Measurements from ENCODE around the gene ARAP3.

The ARAP3 gene

DNA sequence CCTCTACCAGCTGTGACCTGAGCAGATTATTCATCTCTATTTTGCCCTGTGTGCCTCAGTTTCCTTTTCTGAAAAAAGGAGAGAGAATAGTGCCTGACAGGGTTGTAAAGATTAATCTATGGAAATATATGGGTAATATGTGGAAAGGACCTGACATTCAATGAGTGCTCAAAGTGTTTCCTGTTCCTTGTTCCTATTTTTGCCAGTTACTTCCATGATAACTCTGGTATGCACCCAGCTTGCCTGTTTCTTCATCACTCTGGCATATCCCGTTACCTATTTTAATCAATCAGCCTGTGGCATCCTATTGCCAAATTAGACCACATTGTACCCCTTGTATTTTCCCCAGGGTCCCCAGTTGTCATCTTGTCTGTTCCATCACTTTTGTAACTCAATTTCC lies 3.6 kb upstream of the ARAP3 start:
- Histone ChIP-seq H3K4me3 (ENCODE audit: low read length) (no peak overlapping the region), H3K27me3 (ENCODE audit: insufficient read depth, low read length) (peaks cover 4% of the 10 kb centered on the region; the same call in 1 of the 2 replicates), H3K4me1 (ENCODE audit: insufficient read depth, low read length) (peaks cover 40% of the 10 kb centered on the region), H3K27ac (ENCODE audit: low read depth, low read length) (no peak overlapping the region), H3K36me3 (ENCODE audit: insufficient read depth, low read length) (no peaks in the 10 kb centered on the region), H3K9ac (ENCODE audit: low read depth, low read length) (no peak overlapping the region), H3K9me3 (ENCODE audit: insufficient read depth, low read depth, low read length) (no peaks in the 10 kb centered on the region)
- 95% methylated on average over 1 of the region's 1 CpG for WGBS

DNA sequence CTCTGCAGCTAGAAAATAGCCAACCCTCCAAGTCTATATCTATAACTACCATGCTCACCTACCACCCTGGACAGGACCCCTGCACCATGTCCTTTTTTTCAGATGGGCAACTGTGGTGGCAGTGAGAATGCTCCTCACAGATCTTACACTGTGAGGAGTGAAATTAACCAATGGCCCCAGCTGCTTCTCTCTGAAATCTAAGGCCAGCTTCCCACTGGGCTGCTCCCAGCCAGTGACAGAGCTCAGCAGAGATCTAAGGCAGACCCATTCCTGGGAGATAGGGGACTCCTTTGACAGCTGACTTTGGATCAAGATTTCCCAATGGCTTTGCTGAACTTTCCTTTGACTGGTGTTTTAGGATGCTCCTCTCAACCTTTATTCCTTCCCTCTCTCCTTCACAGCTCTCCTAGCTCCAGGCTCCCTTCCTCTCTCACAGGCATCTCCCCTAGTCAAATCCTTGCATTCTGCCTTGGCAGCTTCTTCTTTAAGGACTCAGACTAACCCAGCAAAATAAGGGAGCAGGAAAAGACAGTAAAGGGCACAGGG lies 1.6 kb upstream of the ARAP3 start:
- H3K36me3 ChIP-seq (ENCODE audit: insufficient read depth, low read length) = peaks cover 11% of the 10 kb centered on the region
- H3K4me3 ChIP-seq (ENCODE audit: low read length) = no peak overlapping the region

GRCh38 chr5:141681295-141681694 lies 735 bp downstream of the ARAP3 start:
- Histone ChIP-seq H3K9ac (ENCODE audit: low read depth, low read length) (peak overlapping the region; percentile 69), H3K9me3 (ENCODE audit: insufficient read depth, low read depth, low read length) (no peaks in the 10 kb centered on the region), H3K27ac (ENCODE audit: low read depth, low read length) (peak overlapping the region; percentile 88), H3K4me3 (ENCODE audit: low read length) (peak overlapping the region; percentile 67), H3K27me3 (ENCODE audit: insufficient read depth, low read length) (no peaks in the 10 kb centered on the region), H3K36me3 (ENCODE audit: insufficient read depth, low read length) (peaks cover 18% of the 10 kb centered on the region), H3K4me1 (ENCODE audit: insufficient read depth, low read length) (peaks cover 29% of the 10 kb centered on the region)
- WGBS = 15% methylated on average over 2 of the region's 2 CpGs

More for the DNA sequence above, 1.6 kb upstream of the ARAP3 start:
- Histone ChIP-seq H3K4me1 (ENCODE audit: insufficient read depth, low read length) (peaks cover 39% of the 10 kb centered on the region), H3K27me3 (ENCODE audit: insufficient read depth, low read length) (no peaks in the 10 kb centered on the region), H3K27ac (ENCODE audit: low read depth, low read length) (no peak overlapping the region), H3K9me3 (ENCODE audit: insufficient read depth, low read depth, low read length) (no peaks in the 10 kb centered on the region), H3K9ac (ENCODE audit: low read depth, low read length) (no peak overlapping the region)

DNA sequence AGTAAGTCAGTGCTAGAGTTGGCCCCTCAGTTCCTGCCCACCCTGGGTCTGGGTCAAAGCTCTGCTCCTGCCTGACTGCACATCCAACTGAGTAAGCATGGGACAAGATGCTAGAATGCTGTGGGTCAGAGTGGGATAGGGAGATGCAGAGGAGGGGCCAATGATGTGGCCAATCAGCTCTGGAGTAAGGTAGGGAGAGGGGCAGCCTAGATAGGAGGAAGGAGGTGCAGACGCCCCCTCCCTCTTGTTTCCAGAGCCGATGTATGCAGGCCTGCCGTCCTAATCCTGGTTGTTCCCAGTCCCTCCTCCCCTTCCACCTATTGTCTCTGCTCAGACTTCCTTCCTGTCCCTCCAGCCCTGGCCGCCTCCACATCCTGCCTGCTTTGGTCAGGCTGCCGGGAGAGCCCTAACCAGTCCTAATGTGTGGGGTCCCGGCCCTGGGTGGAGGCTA lies 1.3 kb downstream of the ARAP3 start:
- Histone ChIP-seq H3K9me3 (ENCODE audit: insufficient read depth, low read depth, low read length) (no peaks in the 10 kb centered on the region), H3K4me3 (ENCODE audit: low read length) (peak overlapping the region; percentile 67), H3K27me3 (ENCODE audit: insufficient read depth, low read length) (no peaks in the 10 kb centered on the region), H3K36me3 (ENCODE audit: insufficient read depth, low read length) (peaks cover 20% of the 10 kb centered on the region), H3K4me1 (ENCODE audit: insufficient read depth, low read length) (peaks cover 31% of the 10 kb centered on the region), H3K27ac (ENCODE audit: low read depth, low read length) (peak overlapping the region; percentile 88), H3K9ac (ENCODE audit: low read depth, low read length) (peak overlapping the region; percentile 69; the same call in 1 of the 2 replicates)
- 6% methylated on average over 6 of the region's 6 CpGs for WGBS

GRCh38 chr5:141680178-141680577 lies 1.9 kb downstream of the ARAP3 start:
- peak overlapping the region; percentile 27; the same call in 1 of the 2 replicates for H3K4me3 ChIP-seq (ENCODE audit: low read length)
- H3K27me3 ChIP-seq (ENCODE audit: insufficient read depth, low read length) = no peaks in the 10 kb centered on the region
- H3K9ac ChIP-seq (ENCODE audit: low read depth, low read length) = no peak overlapping the region
- H3K27ac ChIP-seq (ENCODE audit: low read depth, low read length) = peak overlapping the region; percentile 39
- peaks cover 22% of the 10 kb centered on the region for H3K36me3 ChIP-seq (ENCODE audit: insufficient read depth, low read length)
- WGBS = 95% methylated on average over 16 of the region's 16 CpGs
- peaks cover 34% of the 10 kb centered on the region for H3K4me1 ChIP-seq (ENCODE audit: insufficient read depth, low read length)
- no peaks in the 10 kb centered on the region for H3K9me3 ChIP-seq (ENCODE audit: insufficient read depth, low read depth, low read length)

- Histone ChIP-seq H3K27ac (ENCODE audit: low read depth, low read length) (no peak overlapping the region), H3K9ac (ENCODE audit: low read depth, low read length) (no peak overlapping the region), H3K9me3 (ENCODE audit: insufficient read depth, low read depth, low read length) (no peaks in the 10 kb centered on the region), H3K4me1 (ENCODE audit: insufficient read depth, low read length) (peaks cover 25% of the 10 kb centered on the region), H3K27me3 (ENCODE audit: insufficient read depth, low read length) (no peaks in the 10 kb centered on the region), H3K36me3 (ENCODE audit: insufficient read depth, low read length) (peaks cover 31% of the 10 kb centered on the region), H3K4me3 (ENCODE audit: low read length) (no peak overlapping the region)
Observed at GRCh38 chr5:141677415-141677814, 4.6 kb downstream of the ARAP3 start.

- no peaks in the 10 kb centered on the region for H3K27me3 ChIP-seq (ENCODE audit: insufficient read depth, low read length)
- no peak overlapping the region for H3K9ac ChIP-seq (ENCODE audit: low read depth, low read length)
- H3K27ac ChIP-seq (ENCODE audit: low read depth, low read length) = peak overlapping the region; percentile 34; the same call in 1 of the 2 replicates
- no peaks in the 10 kb centered on the region for H3K9me3 ChIP-seq (ENCODE audit: insufficient read depth, low read depth, low read length)
- H3K36me3 ChIP-seq (ENCODE audit: insufficient read depth, low read length) = peaks cover 48% of the 10 kb centered on the region
- peaks cover 15% of the 10 kb centered on the region for H3K4me1 ChIP-seq (ENCODE audit: insufficient read depth, low read length)
- no peak overlapping the region for H3K4me3 ChIP-seq (ENCODE audit: low read length)
- 95% methylated on average over 4 of the region's 4 CpGs for WGBS
Observed at GRCh38 chr5:141675672-141676071, 6.4 kb downstream of the ARAP3 start.

GRCh38 chr5:141674747-141675146 lies 7.3 kb downstream of the ARAP3 start:
- WGBS = 13% methylated on average over 5 of the region's 5 CpGs
- no peak overlapping the region for H3K4me3 ChIP-seq (ENCODE audit: low read length)
- H3K36me3 ChIP-seq (ENCODE audit: insufficient read depth, low read length) = peaks cover 52% of the 10 kb centered on the region
- peak overlapping the region; percentile 91 for H3K27ac ChIP-seq (ENCODE audit: low read depth, low read length)
- H3K4me1 ChIP-seq (ENCODE audit: insufficient read depth, low read length) = peaks cover 11% of the 10 kb centered on the region
- no peaks in the 10 kb centered on the region for H3K9me3 ChIP-seq (ENCODE audit: insufficient read depth, low read depth, low read length)
- H3K27me3 ChIP-seq (ENCODE audit: insufficient read depth, low read length) = no peaks in the 10 kb centered on the region
- H3K9ac ChIP-seq (ENCODE audit: low read depth, low read length) = peak overlapping the region; percentile 48

- H3K27ac ChIP-seq (ENCODE audit: low read depth, low read length) = peak overlapping the region; percentile 52; the same call in 1 of the 2 replicates
- H3K4me1 ChIP-seq (ENCODE audit: insufficient read depth, low read length) = peaks cover 11% of the 10 kb centered on the region
- H3K9me3 ChIP-seq (ENCODE audit: insufficient read depth, low read depth, low read length) = no peaks in the 10 kb centered on the region
- WGBS = 81% methylated on average over 16 of the region's 19 CpGs
- H3K9ac ChIP-seq (ENCODE audit: low read depth, low read length) = no peak overlapping the region
- H3K4me3 ChIP-seq (ENCODE audit: low read length) = no peak overlapping the region
- peaks cover 53% of the 10 kb centered on the region for H3K36me3 ChIP-seq (ENCODE audit: insufficient read depth, low read length)
- no peaks in the 10 kb centered on the region for H3K27me3 ChIP-seq (ENCODE audit: insufficient read depth, low read length)
Observed at GRCh38 chr5:141672841-141673813, 8.9 kb downstream of the ARAP3 start.

- WGBS = 95% methylated on average over 23 of the region's 23 CpGs
- H3K36me3 ChIP-seq (ENCODE audit: insufficient read depth, low read length) = peaks cover 51% of the 10 kb centered on the region
- no peaks in the 10 kb centered on the region for H3K9me3 ChIP-seq (ENCODE audit: insufficient read depth, low read depth, low read length)
- H3K4me3 ChIP-seq (ENCODE audit: low read length) = no peak overlapping the region
- H3K27me3 ChIP-seq (ENCODE audit: insufficient read depth, low read length) = no peaks in the 10 kb centered on the region
- H3K9ac ChIP-seq (ENCODE audit: low read depth, low read length) = no peak overlapping the region
- no peak overlapping the region for H3K27ac ChIP-seq (ENCODE audit: low read depth, low read length)
- H3K4me1 ChIP-seq (ENCODE audit: insufficient read depth, low read length) = peaks cover 11% of the 10 kb centered on the region
Observed at GRCh38 chr5:141672071-141672840, 9.8 kb downstream of the ARAP3 start.

DNA sequence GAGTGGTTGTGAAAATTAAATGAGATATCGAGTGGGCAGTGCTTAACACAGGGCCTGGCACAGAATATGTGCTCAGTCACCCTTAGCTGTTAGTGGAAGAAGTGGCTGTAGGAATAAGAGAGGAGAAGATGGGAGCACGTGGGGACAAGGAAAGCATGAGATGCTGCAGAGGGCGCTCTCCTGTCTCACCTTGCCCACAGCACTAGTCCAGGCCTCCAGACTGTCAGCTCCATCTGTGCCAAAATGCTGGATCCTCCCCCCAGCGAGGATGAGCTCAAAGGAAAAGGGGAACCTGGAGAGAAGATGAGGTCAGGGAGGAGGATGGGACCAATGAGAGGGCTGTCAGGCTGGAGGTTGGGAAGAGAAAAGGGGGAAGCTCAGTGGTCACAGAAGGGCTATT lies 12.5 kb downstream of the ARAP3 start:
- Histone ChIP-seq H3K4me1 (ENCODE audit: insufficient read depth, low read length) (peaks cover 3% of the 10 kb centered on the region), H3K4me3 (ENCODE audit: low read length) (no peak overlapping the region), H3K9me3 (ENCODE audit: insufficient read depth, low read depth, low read length) (no peaks in the 10 kb centered on the region), H3K9ac (ENCODE audit: low read depth, low read length) (no peak overlapping the region), H3K27me3 (ENCODE audit: insufficient read depth, low read length) (no peaks in the 10 kb centered on the region), H3K36me3 (ENCODE audit: insufficient read depth, low read length) (peaks cover 53% of the 10 kb centered on the region), H3K27ac (ENCODE audit: low read depth, low read length) (no peak overlapping the region)
- WGBS = 76% methylated on average over 4 of the region's 4 CpGs
